Measurements from ENCODE around the gene DIAPH2.

DNA sequence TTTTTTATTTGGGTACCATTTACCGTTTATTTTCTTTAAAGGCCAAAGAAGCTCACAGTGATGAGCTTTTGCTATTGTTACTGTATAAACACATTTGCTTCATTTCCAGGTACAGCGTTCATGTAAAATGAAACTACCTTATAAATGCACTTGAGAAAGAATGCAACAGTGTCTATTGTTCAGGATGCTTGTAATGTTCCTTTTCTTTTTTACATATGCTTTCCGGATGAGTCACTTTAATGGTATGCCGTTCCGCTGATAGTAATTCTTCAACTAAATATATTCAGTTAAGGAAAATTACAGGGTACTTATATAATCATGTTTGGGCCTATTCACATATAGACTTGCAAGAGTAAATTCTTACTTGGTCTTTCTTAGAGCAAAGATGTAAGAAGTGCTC, 554.0 kb downstream of the DIAPH2 start:
- TF ChIP-seq FOXK2 (IDR thresholded peaks at IDR 0.05) (no peak), FOXA1 (IDR thresholded peaks at IDR 0.05) (no peak), NFRKB (IDR thresholded peaks at IDR 0.05) (no peak), BHLHE40 (IDR thresholded peaks at IDR 0.05; ENCODE audit: borderline replicate concordance) (no peak), SUZ12 (IDR thresholded peaks at IDR 0.05) (no peak), TARDBP (IDR thresholded peaks at IDR 0.05) (no peak), ELF4 (IDR thresholded peaks at IDR 0.05) (no peak), ZNF384 (IDR thresholded peaks at IDR 0.05) (no peak)
- TF ChIP-seq, protein P1, sequence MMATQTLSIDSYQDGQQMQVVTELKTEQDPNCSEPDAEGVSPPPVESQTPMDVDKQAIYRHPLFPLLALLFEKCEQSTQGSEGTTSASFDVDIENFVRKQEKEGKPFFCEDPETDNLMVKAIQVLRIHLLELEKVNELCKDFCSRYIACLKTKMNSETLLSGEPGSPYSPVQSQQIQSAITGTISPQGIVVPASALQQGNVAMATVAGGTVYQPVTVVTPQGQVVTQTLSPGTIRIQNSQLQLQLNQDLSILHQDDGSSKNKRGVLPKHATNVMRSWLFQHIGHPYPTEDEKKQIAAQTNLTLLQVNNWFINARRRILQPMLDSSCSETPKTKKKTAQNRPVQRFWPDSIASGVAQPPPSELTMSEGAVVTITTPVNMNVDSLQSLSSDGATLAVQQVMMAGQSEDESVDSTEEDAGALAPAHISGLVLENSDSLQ (IDR thresholded peaks at IDR 0.05): no peak
